ENCODE results near the gene FAM43B. TPM values are rescaled to one million over a fixed set of nuclear protein-coding genes. Genes with fewer than 3 reads are reported as not detected.

Gene FAM43B
- total RNA-seq, 6 donors from 2014 or later = 0.23 to 1.2 (median 0.30) TPM; not detected in 3

- peak; percentile 77 to 94 for ATAC-seq (ENCODE audit: low FRiP score in 2 of 2)
- peaks cover 0 to 4% (median 0%) of the 10 kb centered on the region in 4 donors for H3K4me1 ChIP-seq
- peak in 1 of 2 donors; percentile 13 for TF ChIP-seq POLR2AphosphoS5 (IDR thresholded peaks at IDR 0.05)
- peak; percentile 30 to 64 (median 45) for TF ChIP-seq CTCF (IDR thresholded peaks at IDR 0.05)
- no peak for TF ChIP-seq POLR2A (IDR thresholded peaks at IDR 0.05)
- no peak for TF ChIP-seq EP300 (IDR thresholded peaks at IDR 0.05)
- H3K9me3 ChIP-seq = peaks cover 0 to 10% (median 8%) of the 10 kb centered on the region in 4 donors
- peak; percentile 79 to 86 for DNase-seq
- H3K27me3 ChIP-seq = no peaks in the 10 kb centered on the region
- no peak overlapping the region for H3K4me3 ChIP-seq
- H3K27ac ChIP-seq = no peak overlapping the region
- 23 to 27% methylated on average over 17 to 18 of the region's 18 CpGs for WGBS, 2 donors
- no peaks in the 10 kb centered on the region for H3K36me3 ChIP-seq
These were observed 22.5 kb downstream of the FAM43B start for GRCh38 chr1:20574686-20575540.

- WGBS, 2 donors = 72% methylated on average over 10 of the region's 10 CpGs
- Histone ChIP-seq H3K27ac (no peak overlapping the region), H3K36me3 (no peaks in the 10 kb centered on the region), H3K9me3 (peaks cover 0 to 10% (median 8%) of the 10 kb centered on the region in 4 donors), H3K4me3 (no peak overlapping the region), H3K27me3 (no peaks in the 10 kb centered on the region), H3K4me1 (peaks cover 0 to 4% (median 0%) of the 10 kb centered on the region in 4 donors)
- DNase-seq (no peak), ATAC-seq (ENCODE audit: low FRiP score in 2 of 2) (peak in 1 of 2 donors; percentile 12)
- TF ChIP-seq EP300 (IDR thresholded peaks at IDR 0.05) = no peak
- TF ChIP-seq POLR2AphosphoS5 (IDR thresholded peaks at IDR 0.05) = no peak
- TF ChIP-seq CTCF (IDR thresholded peaks at IDR 0.05) = no peak
- TF ChIP-seq POLR2A (IDR thresholded peaks at IDR 0.05) = no peak
These were observed 23.4 kb downstream of the FAM43B start for GRCh38 chr1:20575541-20576336.

GRCh38 chr1:20578062-20578461 lies 25.7 kb downstream of the FAM43B start:
- Histone ChIP-seq H3K9me3 (no peaks in the 10 kb centered on the region), H3K27ac (no peak overlapping the region), H3K36me3 (no peaks in the 10 kb centered on the region), H3K4me1 (peaks cover 0 to 4% (median 0%) of the 10 kb centered on the region in 4 donors), H3K4me3 (no peak overlapping the region), H3K27me3 (no peaks in the 10 kb centered on the region)
- TF ChIP-seq EP300 (IDR thresholded peaks at IDR 0.05) (no peak), POLR2A (IDR thresholded peaks at IDR 0.05) (no peak), CTCF (IDR thresholded peaks at IDR 0.05) (no peak)
- WGBS, 2 donors = 84 to 88% methylated on average over 3 of the region's 3 CpGs
- ATAC-seq (ENCODE audit: low FRiP score in 2 of 2) (no peak), DNase-seq (no peak)

DNA sequence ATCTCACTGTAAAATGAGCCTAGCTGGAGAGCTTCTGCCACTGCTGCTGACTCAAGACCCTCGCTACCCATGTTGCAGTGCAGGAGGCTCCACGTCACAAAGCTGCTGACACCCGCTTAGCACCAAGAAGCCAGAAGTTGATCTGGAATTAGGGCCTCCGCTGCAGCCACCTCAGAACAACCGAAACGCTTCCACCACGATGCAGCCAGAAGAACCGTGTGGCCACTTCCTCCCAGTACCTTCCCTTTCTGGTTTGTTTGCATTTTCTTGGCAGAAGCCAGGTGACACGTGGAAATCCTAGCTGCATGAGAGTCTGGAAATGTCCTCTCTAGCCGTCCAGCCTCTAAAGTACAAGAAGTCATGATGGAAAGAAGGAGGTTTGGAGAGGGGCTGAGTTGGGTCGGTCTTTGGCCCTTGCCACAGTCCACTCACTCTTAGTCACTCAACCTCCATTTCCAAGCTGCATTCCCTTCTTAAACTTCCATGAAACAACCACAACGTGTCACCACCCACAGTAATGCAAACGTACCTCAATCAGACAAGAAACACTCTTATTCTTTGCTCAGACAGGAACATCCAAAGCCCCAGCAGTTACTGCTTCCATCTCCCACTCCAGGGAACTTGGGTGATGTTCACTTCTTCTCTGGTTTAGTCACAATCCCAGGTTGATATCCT lies 26.5 kb downstream of the FAM43B start:
- Histone ChIP-seq H3K9me3 (no peaks in the 10 kb centered on the region), H3K27ac (no peak overlapping the region), H3K27me3 (no peaks in the 10 kb centered on the region), H3K36me3 (no peaks in the 10 kb centered on the region), H3K4me1 (peaks cover 0 to 4% (median 0%) of the 10 kb centered on the region in 4 donors), H3K4me3 (no peak overlapping the region)
- ATAC-seq (ENCODE audit: low FRiP score in 2 of 2) = no peak
- no peak for TF ChIP-seq POLR2A (IDR thresholded peaks at IDR 0.05)
- no peak for TF ChIP-seq CTCF (IDR thresholded peaks at IDR 0.05)
- no peak for TF ChIP-seq EP300 (IDR thresholded peaks at IDR 0.05)
- no peak for TF ChIP-seq POLR2AphosphoS5 (IDR thresholded peaks at IDR 0.05)
- WGBS, 2 donors = 60 to 62% methylated on average over 13 of the region's 13 CpGs
- DNase-seq = no peak

All from upper lobe of left lung (tissue), 6 donors.